K562 (cell line): ENCODE results near the gene PRDM16. TPM values are rescaled to one million over a fixed set of nuclear protein-coding genes. Genes with fewer than 3 reads are reported as not detected.
A peak's percentile ranks its signal among the peaks of the same experiment; 100 is the strongest.

Source experiments
- ATF3 ChIP-seq, 2 experiments: fragments of 450-650 bp in 1 of 2; sonication (generic) in 1 of 2; formaldehyde crosslinking in 1 of 2; IDR thresholded peaks in 1 of 2; conservative IDR thresholded peaks in 1 of 2; 2 replicates each; pipeline versions ENCODE4 v1.6.1 to v1.8.1; 2016 to 2023; ENCODE audit warnings: mild to moderate bottlenecking in 2 of 2, moderate library complexity in 2 of 2, inconsistent platforms in 1 of 2, missing genetic modification reagents in 1 of 2
- CHD4 ChIP-seq: fragments of 200-600 bp; sonication (generic); IDR thresholded peaks from 3 replicates; pipeline ENCODE4 v1.6.1; 2012; ENCODE audit warnings: low read depth, mild to moderate bottlenecking, mixed read lengths, low read length, inconsistent platforms; ENCODE audit not compliant: insufficient read depth, insufficient replicate concordance, poor library complexity, severe bottlenecking
- DPF2 ChIP-seq: fragments of 450-650 bp; IDR thresholded peaks from 2 replicates; pipeline ENCODE4 v1.6.1; 2016
- ELF1 ChIP-seq: fragments of 200-800 bp; sonication (Bioruptor generic); IDR thresholded peaks from 2 replicates; pipeline ENCODE4 v1.6.1; 2016; ENCODE audit warnings: missing genetic modification characterization, missing compliant biosample characterization
- HDAC6 ChIP-seq: IDR thresholded peaks from 2 replicates; pipeline ENCODE4 v1.6.1; 2012; ENCODE audit warnings: low read depth, mild to moderate bottlenecking, control low read depth, inconsistent platforms, low read length, moderate library complexity
- KLF16 ChIP-seq: IDR thresholded peaks from 2 replicates; pipeline ENCODE4 v1.6.1; 2016; ENCODE audit warnings: antibody characterized with exemption
- MTA3 ChIP-seq: fragments of 450-650 bp; formaldehyde crosslinking; IDR thresholded peaks from 2 replicates; pipeline ENCODE4 v1.6.1; 2017; ENCODE audit warnings: mild to moderate bottlenecking, borderline replicate concordance
- MYNN ChIP-seq, 2 experiments: sonication (generic); formaldehyde crosslinking in 1 of 2; IDR thresholded peaks; 2 replicates each; pipeline versions ENCODE4 v1.5.0 to v1.6.1; 2016 to 2020; ENCODE audit warnings: antibody characterized with exemption in 1 of 2, missing genetic modification reagents in 1 of 2
- PTRF ChIP-seq: fragments of 450-650 bp; IDR thresholded peaks from 2 replicates; pipeline ENCODE4 v1.6.1; 2016; ENCODE audit warnings: mild to moderate bottlenecking, missing genetic modification characterization, missing compliant biosample characterization
- SMARCE1 ChIP-seq: fragments of 450-650 bp; IDR thresholded peaks from 2 replicates; pipeline ENCODE4 v1.7.1; 2016; ENCODE audit warnings: mild to moderate bottlenecking
- SMC3 ChIP-seq: conservative IDR thresholded peaks from 2 replicates; pipeline ENCODE4 v1.6.1; 2011; ENCODE audit warnings: low read depth, low read length, improper control_type of control experiment; ENCODE audit not compliant: insufficient read depth
- SRF ChIP-seq, 2 experiments: fragments of 250-450, 450-650 bp in 1 of 2; sonication (Bioruptor Pico) in 1 of 2; sonication (generic) in 1 of 2; formaldehyde crosslinking; IDR thresholded peaks; 2 replicates each; pipeline versions ENCODE4 v1.5.0 to v1.5.1; 2020 to 2022; ENCODE audit warnings: mild to moderate bottlenecking in 1 of 2, missing genetic modification reagents in 1 of 2
- UBTF ChIP-seq, 2 experiments: IDR thresholded peaks; 2 replicates each; pipeline ENCODE4 v1.6.1; 2012; ENCODE audit warnings: improper control_type of control experiment in 2 of 2, low read depth in 2 of 2, low read length in 2 of 2, borderline replicate concordance in 1 of 2
- XRCC5 ChIP-seq: fragments of 200-400 bp; formaldehyde crosslinking; IDR thresholded peaks from 2 replicates; pipeline ENCODE4 v1.6.1; 2017; ENCODE audit warnings: low read depth, mild to moderate bottlenecking, low read length
- ZNF121 ChIP-seq: sonication (generic); formaldehyde crosslinking; conservative IDR thresholded peaks from 2 replicates; pipeline ENCODE4 v1.8.0; 2022; ENCODE audit warnings: missing genetic modification reagents
- ZNF140 ChIP-seq: fragments of 250-450 bp; sonication (Bioruptor Pico); IDR thresholded peaks from 2 replicates; pipeline ENCODE4 v1.8.0; 2021; ENCODE audit warnings: moderate library complexity, mild to moderate bottlenecking, inconsistent platforms
- ZNF77 ChIP-seq: fragments of 250-450 bp; sonication (Bioruptor Pico); IDR thresholded peaks from 2 replicates; pipeline ENCODE4 v1.5.0; 2020
- ZNF785 ChIP-seq: fragments of 250-450 bp; sonication (Bioruptor Pico); IDR thresholded peaks from 2 replicates; pipeline ENCODE4 v1.4.0; 2020; ENCODE audit warnings: mild to moderate bottlenecking
- polyA plus RNA-seq, 8 experiments: library from polyadenylated mRNA; depleted of rRNA in 4 of 8; stranded (reverse) in 5 of 8; unstranded in 3 of 8; fragments of >200 nt; fragmentation: Nextera tagmentation in 2 of 8; fragmentation: Illumina TruSeq in 1 of 8; extraction: Ambion mirVana in 2 of 8; extraction: Trizol in 1 of 8; gene quantifications; 2 replicates each; pipeline versions ENCODE4 v1.2.1 to v1.2.3, GENCODE V29; 2011 to 2014; ENCODE audit warnings: inconsistent platforms in 1 of 8, missing spikeins in 1 of 8
- total RNA-seq, 7 experiments: library from RNA; depleted of rRNA in 6 of 7; stranded (reverse); fragments of >200 nt in 6 of 7; fragmentation: Illumina TruSeq in 2 of 7; extraction: Trizol in 2 of 7; gene quantifications; 2 replicates each; pipeline versions ENCODE4 v1.2.1 to v1.2.3, GENCODE V29; 2011 to 2021; ENCODE audit warnings: low replicate concordance in 1 of 7
- TF ChIP-seq, protein P1 (sequence below): IDR thresholded peaks from 2 replicates; pipeline ENCODE4 v1.6.1; 2011; ENCODE audit warnings: borderline replicate concordance, low read depth, mild to moderate bottlenecking, moderate library complexity, low read length; ENCODE audit not compliant: insufficient read depth, poor library complexity, severe bottlenecking
- TF ChIP-seq, protein P2 (sequence below): fragments of 450-650 bp; IDR thresholded peaks from 2 replicates; pipeline ENCODE4 v1.6.1; 2018; ENCODE audit warnings: mild to moderate bottlenecking, low read depth; ENCODE audit not compliant: partially characterized antibody

PRDM16 gene
- total and polyA plus RNA-seq, 9 of the 15 experiments (the other 6 are each of a cell fraction or from before 2014, with no cell fraction given): 0.10 to 0.27 TPM; not detected in 7

DNA sequence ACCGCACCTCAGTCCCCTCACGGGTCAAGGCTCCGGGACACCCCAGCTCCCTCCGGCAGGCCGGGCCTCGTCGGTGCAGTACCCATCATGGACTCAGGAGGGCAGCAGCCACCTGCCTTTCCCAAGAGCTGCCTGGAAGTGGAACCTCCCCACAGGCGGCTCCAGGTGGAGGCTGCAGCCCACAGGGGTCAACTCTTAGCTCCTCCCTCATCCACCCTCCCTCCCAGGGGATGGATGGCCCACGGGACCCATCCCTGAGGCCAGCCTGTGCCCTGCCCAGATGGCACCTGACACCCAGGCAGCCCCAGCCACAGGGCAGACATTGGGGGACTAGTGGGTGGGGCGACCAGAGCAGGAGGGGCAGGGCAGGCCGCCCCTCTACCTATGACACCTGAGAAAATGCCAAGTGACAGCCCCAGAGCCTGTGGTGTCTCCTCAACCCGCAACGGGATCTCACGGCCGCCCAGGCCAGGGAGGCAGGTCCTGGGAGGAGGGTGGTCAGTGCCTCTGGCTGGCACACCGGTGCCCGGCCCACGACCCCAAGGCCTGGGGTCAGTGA is 384.3 kb downstream of the PRDM16 start (continued):
- TF ChIP-seq ZNF140 (CRISPR knock-in tag): no peak
- TF ChIP-seq XRCC5: 0 out of 2 replicates have a peak, but pooled peaks have one; percentile 43
- TF ChIP-seq PTRF (tag): no peak
- no peak for TF ChIP-seq HDAC6
- no peak for TF ChIP-seq ZNF77
- TF ChIP-seq UBTF (IDR thresholded peaks at IDR 0.05; ENCODE audit: borderline replicate concordance in 1 of 2, low read depth in 2 of 2, low read length in 2 of 2): 0 out of 4 replicates have a peak, but pooled peaks of 1 of the 2 experiments have one; percentile 36
- no peak for TF ChIP-seq MTA3
- no peak for TF ChIP-seq SMARCE1
- peak; percentile 85 for TF ChIP-seq SMC3
- TF ChIP-seq KLF16: 0 out of 2 replicates have a peak, but pooled peaks have one; percentile 36
- 0 out of 2 replicates have a peak, but pooled peaks have one; percentile 24 for TF ChIP-seq MYNN (IDR thresholded peaks at IDR 0.05)
- no peak for TF ChIP-seq MYNN (CRISPR knock-in tag; IDR thresholded peaks at IDR 0.05)
- TF ChIP-seq DPF2: no peak
- TF ChIP-seq ZNF785: no peak
- TF ChIP-seq ATF3 (IDR thresholded peaks at IDR 0.05): no peak
- no peak for TF ChIP-seq ATF3 (CRISPR knock-in tag; conservative IDR thresholded peaks at IDR 0.05)
- TF ChIP-seq CHD4: no peak
- no peak for TF ChIP-seq ELF1 (tag)
- TF ChIP-seq, protein P1, sequence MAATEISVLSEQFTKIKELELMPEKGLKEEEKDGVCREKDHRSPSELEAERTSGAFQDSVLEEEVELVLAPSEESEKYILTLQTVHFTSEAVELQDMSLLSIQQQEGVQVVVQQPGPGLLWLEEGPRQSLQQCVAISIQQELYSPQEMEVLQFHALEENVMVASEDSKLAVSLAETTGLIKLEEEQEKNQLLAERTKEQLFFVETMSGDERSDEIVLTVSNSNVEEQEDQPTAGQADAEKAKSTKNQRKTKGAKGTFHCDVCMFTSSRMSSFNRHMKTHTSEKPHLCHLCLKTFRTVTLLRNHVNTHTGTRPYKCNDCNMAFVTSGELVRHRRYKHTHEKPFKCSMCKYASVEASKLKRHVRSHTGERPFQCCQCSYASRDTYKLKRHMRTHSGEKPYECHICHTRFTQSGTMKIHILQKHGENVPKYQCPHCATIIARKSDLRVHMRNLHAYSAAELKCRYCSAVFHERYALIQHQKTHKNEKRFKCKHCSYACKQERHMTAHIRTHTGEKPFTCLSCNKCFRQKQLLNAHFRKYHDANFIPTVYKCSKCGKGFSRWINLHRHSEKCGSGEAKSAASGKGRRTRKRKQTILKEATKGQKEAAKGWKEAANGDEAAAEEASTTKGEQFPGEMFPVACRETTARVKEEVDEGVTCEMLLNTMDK: no peak
- TF ChIP-seq, protein P2, sequence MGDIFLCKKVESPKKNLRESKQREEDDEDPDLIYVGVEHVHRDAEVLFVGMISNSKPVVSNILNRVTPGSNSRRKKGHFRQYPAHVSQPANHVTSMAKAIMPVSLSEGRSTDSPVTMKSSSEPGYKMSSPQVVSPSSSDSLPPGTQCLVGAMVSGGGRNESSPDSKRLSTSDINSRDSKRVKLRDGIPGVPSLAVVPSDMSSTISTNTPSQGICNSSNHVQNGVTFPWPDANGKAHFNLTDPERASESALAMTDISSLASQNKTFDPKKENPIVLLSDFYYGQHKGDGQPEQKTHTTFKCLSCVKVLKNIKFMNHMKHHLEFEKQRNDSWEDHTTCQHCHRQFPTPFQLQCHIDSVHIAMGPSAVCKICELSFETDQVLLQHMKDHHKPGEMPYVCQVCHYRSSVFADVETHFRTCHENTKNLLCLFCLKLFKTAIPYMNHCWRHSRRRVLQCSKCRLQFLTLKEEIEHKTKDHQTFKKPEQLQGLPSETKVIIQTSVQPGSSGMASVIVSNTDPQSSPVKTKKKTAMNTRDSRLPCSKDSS: no peak
- TF ChIP-seq SRF (CRISPR knock-in tag; IDR thresholded peaks at IDR 0.05): no peak
- TF ChIP-seq ZNF121 (CRISPR knock-in tag): no peak
